ENCODE measurements around the gene CDCA5. TPM values are rescaled to one million over a fixed set of nuclear protein-coding genes. Genes with fewer than 3 reads are reported as not detected.

Gene CDCA5
- total RNA-seq, 4 donors from 2014 or later = 0.94 to 27.2 (median 6.4) TPM

- Histone ChIP-seq H3K27ac (peak overlapping the region in 1 of 4 donors; percentile 97), H3K36me3 (peaks cover 0 to 65% (median 0%) of the 10 kb centered on the region in 3 donors), H3K4me3 (peak overlapping the region in 1 of 4 donors; percentile 81), H3K4me1 (peaks cover 0 to 30% (median 13%) of the 10 kb centered on the region in 4 donors), H3K27me3 (no peaks in the 10 kb centered on the region), H3K9me3 (no peaks in the 10 kb centered on the region)
- peak in 1 of 3 donors; percentile 42 for DNase-seq
- no peak for TF ChIP-seq CTCF (IDR thresholded peaks at IDR 0.05)
- TF ChIP-seq POLR2A (IDR thresholded peaks at IDR 0.05) = no peak
These were observed 47.6 kb upstream of the CDCA5 start for GRCh38 chr11:65131417-65131776.

- H3K27me3 ChIP-seq = no peaks in the 10 kb centered on the region
- H3K4me1 ChIP-seq = peaks cover 0 to 26% (median 13%) of the 10 kb centered on the region in 4 donors
- H3K4me3 ChIP-seq = peak overlapping the region in 1 of 4 donors; percentile 81
- peak in 2 of 3 donors; percentile 39 to 67 for DNase-seq
- TF ChIP-seq CTCF (IDR thresholded peaks at IDR 0.05) (no peak), POLR2A (IDR thresholded peaks at IDR 0.05) (no peak)
- H3K36me3 ChIP-seq = peaks cover 0 to 71% (median 0%) of the 10 kb centered on the region in 3 donors
- peak overlapping the region in 1 of 4 donors; percentile 97 for H3K27ac ChIP-seq
- H3K9me3 ChIP-seq = no peaks in the 10 kb centered on the region
These were observed 47.0 kb upstream of the CDCA5 start for GRCh38 chr11:65130631-65131416.

GRCh38 chr11:65129649-65130441 lies 46.0 kb upstream of the CDCA5 start:
- TF ChIP-seq POLR2A (IDR thresholded peaks at IDR 0.05) (no peak), CTCF (IDR thresholded peaks at IDR 0.05) (peak in 1 of 6 experiments; percentile 5)
- peaks cover 0 to 26% (median 10%) of the 10 kb centered on the region in 4 donors for H3K4me1 ChIP-seq
- peak overlapping the region in 1 of 4 donors; percentile 97 for H3K27ac ChIP-seq
- peak in 2 of 3 donors; percentile 50 to 66 for DNase-seq
- H3K9me3 ChIP-seq = no peaks in the 10 kb centered on the region
- H3K36me3 ChIP-seq = peaks cover 0 to 81% (median 0%) of the 10 kb centered on the region in 3 donors
- H3K27me3 ChIP-seq = no peaks in the 10 kb centered on the region
- H3K4me3 ChIP-seq = peak overlapping the region in 1 of 4 donors; percentile 22

GRCh38 chr11:65128182-65129145 lies 44.6 kb upstream of the CDCA5 start:
- Histone ChIP-seq H3K4me1 (peaks cover 0 to 26% (median 11%) of the 10 kb centered on the region in 4 donors), H3K4me3 (no peak overlapping the region), H3K27me3 (no peaks in the 10 kb centered on the region), H3K9me3 (no peaks in the 10 kb centered on the region), H3K36me3 (peaks cover 0 to 86% (median 0%) of the 10 kb centered on the region in 3 donors), H3K27ac (peak overlapping the region in 1 of 4 donors; percentile 97)
- TF ChIP-seq CTCF (IDR thresholded peaks at IDR 0.05) (no peak), POLR2A (IDR thresholded peaks at IDR 0.05) (no peak)
- peak in 1 of 3 donors; percentile 46 for DNase-seq

Data from Peyer's patch (tissue), 4 donors.